ENCODE data around the gene IFITM2. TPM values are rescaled to one million over a fixed set of nuclear protein-coding genes. Genes with fewer than 3 reads are reported as not detected.

IFITM2 gene
- total RNA-seq, 4 donors from 2014 or later, result 27.8 to 926 (median 269) TPM

DNA sequence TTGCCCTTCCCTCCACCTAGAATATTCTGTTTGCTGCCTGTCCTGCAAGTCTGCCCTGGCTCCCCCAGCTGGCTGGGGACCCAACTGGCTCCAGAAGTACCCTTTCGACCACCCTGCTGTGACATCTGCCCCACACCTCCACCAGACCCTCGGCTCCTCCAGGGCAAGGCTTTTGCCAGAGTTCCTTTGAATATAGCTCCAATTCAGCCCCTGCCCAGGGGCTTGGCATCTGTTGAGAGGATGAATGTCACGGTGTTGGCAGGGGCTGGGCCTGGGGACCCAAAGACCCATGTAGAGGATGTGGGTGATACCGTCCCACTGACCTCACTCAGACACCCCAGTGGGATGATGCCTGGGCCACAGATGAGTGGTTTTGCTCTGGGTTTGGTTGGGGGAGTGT is 25.4 kb upstream of the IFITM2 start:
- H3K9me3 ChIP-seq, result no peaks in the 10 kb centered on the region
- intact Hi-C loops (cut with DNase I; ENCODE audit: low total_unique reads), result no loop called here
- H3K27ac ChIP-seq, result no peak overlapping the region
- no peaks in the 10 kb centered on the region for H3K36me3 ChIP-seq
- peak in 1 of 2 donors; percentile 6 for DNase-seq
- peaks cover 0 to 7% of the 10 kb centered on the region in 2 donors for H3K4me1 ChIP-seq
- TF ChIP-seq CTCF (IDR thresholded peaks at IDR 0.05), result no peak
- TF ChIP-seq POLR2A (IDR thresholded peaks at IDR 0.05), result no peak
- no peak overlapping the region for H3K4me3 ChIP-seq
- peaks cover 29 to 36% of the 10 kb centered on the region in 2 donors for H3K27me3 ChIP-seq

DNA sequence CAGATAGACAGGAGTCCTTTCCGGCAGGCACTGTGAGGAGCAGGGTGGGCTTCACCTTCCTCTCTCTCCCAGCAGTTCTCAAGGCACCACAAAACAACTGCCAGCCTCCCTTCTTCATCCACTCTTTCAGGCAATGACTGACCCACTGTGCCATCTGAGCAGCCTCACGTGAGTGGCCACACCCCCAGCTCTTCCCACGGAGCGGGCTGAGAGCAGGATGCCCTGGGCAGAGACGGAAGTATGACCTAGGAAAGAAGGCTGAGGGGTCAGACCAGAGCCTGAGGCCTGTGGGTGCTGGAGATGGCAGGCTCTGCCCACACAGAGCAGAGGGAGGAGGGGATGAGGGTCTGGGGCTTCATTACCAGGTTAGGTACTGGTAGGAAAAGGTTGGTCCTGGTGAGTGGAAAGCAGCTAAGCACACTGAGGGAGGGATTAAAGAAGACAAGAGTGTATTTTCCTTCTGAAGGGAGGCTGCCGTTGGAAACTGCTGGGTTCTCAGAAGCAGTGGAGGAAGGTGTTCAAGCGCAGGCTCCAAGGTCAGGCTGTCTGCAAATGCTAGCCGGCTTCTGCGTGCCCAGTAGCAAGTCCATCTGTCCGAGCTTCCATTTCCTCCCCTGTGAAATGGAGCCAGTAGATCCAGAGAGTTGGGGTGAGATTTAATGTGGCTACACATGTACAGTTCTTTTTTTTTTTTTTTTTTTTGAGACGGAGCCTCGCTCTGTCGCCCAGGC is 24.8 kb upstream of the IFITM2 start:
- Histone ChIP-seq H3K9me3 (no peaks in the 10 kb centered on the region), H3K4me1 (peaks cover 0 to 8% of the 10 kb centered on the region in 2 donors), H3K27me3 (peaks cover 29 to 36% of the 10 kb centered on the region in 2 donors), H3K27ac (no peak overlapping the region), H3K4me3 (no peak overlapping the region), H3K36me3 (no peaks in the 10 kb centered on the region)
- peak in 1 of 2 donors; percentile 7 for DNase-seq
- intact Hi-C loops (cut with DNase I; ENCODE audit: low total_unique reads), result no loop called here
- TF ChIP-seq CTCF (IDR thresholded peaks at IDR 0.05) (no peak), POLR2A (IDR thresholded peaks at IDR 0.05) (no peak)

DNA sequence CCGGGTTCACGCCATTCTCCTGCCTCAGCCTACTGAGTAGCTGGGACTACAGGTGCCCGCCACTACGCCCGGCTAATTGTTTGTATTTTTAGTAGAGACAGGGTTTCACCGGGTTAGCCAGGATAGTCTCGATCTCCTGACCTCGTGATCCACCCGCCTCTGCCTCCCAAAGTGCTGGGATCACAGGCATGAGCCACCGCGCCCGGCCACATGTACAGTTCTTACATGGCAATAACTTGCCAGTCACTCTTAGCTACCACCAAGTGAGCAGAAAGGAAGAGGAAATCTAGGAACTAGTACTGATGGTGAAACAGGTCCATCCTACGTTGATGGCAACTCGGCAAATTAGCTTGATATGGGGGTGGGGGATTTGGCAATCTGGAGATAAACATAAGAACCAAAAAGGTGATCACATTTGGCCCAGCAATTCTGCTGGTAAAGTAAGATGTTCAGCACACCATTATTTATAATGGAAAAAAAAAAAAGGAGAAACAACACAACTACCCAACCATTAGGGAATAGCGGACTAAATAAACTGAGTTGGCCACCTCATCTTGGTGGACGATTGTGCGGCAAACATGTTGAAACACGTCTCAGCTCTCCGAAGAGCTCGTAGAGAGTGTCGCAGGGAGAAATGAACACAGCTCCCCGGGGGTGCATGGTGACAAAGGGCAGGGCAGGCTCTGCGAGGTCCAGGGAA is 24.1 kb upstream of the IFITM2 start:
- TF ChIP-seq CTCF (IDR thresholded peaks at IDR 0.05) (no peak), POLR2A (IDR thresholded peaks at IDR 0.05) (no peak)
- Histone ChIP-seq H3K27me3 (peaks cover 27 to 34% of the 10 kb centered on the region in 2 donors), H3K36me3 (no peaks in the 10 kb centered on the region), H3K4me3 (no peak overlapping the region), H3K4me1 (peaks cover 0 to 12% of the 10 kb centered on the region in 2 donors), H3K9me3 (no peaks in the 10 kb centered on the region), H3K27ac (no peak overlapping the region)
- intact Hi-C loops (cut with DNase I; ENCODE audit: low total_unique reads), result no loop called here
- DNase-seq, result no peak

DNA sequence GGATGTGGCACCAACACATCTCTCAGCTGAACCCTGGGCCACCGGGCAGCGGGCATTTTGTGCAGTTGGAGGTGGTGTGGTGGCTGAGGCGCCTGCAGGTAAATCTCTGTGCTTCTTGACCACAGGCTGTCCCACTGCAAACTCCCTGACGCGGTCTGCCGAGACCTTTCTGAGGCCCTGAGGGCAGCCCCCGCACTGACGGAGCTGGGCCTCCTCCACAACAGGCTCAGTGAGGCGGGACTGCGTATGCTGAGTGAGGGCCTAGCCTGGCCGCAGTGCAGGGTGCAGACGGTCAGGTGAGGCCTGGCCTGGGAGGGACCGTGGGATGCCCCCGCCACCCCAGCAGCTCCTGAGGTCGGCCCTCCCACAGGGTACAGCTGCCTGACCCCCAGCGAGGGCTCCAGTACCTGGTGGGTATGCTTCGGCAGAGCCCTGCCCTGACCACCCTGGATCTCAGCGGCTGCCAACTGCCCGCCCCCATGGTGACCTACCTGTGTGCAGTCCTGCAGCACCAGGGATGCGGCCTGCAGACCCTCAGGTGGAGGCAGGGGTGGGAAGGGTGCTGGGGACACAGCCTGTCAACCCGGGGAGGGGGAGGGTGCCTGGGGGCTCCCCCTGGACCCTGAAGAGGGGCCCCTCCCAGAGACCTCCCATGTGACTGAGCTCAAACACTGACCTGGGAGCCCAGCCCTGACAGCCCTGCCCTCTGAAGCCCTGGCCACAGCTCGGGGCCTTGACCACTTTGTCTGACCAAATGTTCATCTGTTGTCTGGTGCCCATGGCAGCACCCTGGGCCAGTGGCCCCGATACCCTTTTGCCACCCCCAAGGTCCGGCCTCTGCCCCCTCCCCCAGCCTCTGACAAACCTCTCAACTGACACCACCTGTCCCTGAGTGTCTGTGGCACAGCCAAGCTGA is 23.3 kb upstream of the IFITM2 start:
- Histone ChIP-seq H3K36me3 (no peaks in the 10 kb centered on the region), H3K27ac (no peak overlapping the region), H3K4me1 (peaks cover 0 to 12% of the 10 kb centered on the region in 2 donors), H3K4me3 (no peak overlapping the region), H3K9me3 (no peaks in the 10 kb centered on the region), H3K27me3 (peaks cover 19 to 32% of the 10 kb centered on the region in 2 donors)
- TF ChIP-seq POLR2A (IDR thresholded peaks at IDR 0.05) (no peak), CTCF (IDR thresholded peaks at IDR 0.05) (no peak)
- intact Hi-C loops (cut with DNase I; ENCODE audit: low total_unique reads), result no loop called here
- DNase-seq, result peak; percentile 10 to 13

Measured in uterus (tissue), 4 donors.